ENCODE results near the gene CARMIL1.

- TF ChIP-seq CTCF (IDR thresholded peaks at IDR 0.05; ENCODE audit: low read depth, low read length) (peak; percentile 66), EZH2phosphoT487 (IDR thresholded peaks at IDR 0.05; ENCODE audit: low read depth) (no peak)
Observed at GRCh38 chr6:25490018-25490801, 211.0 kb downstream of the CARMIL1 start.
